Mesothelial cell of epicardium (in vitro differentiated cells): ENCODE measurements around the gene WDFY2. TPM values are rescaled to one million over a fixed set of nuclear protein-coding genes. Genes with fewer than 3 reads are reported as not detected.
A peak's percentile ranks its signal among the peaks of the same experiment; 100 is the strongest.

ENCODE experiments used
- DNase-seq, 2 experiments: peaks; one replicate each; pipeline ENCODE4 v3.0.0; 2021; ENCODE audit warnings: low spot score in 2 of 2; ENCODE audit not compliant: unreplicated experiment in 2 of 2
- H3K27ac Mint-ChIP-seq: 2 replicates; pipeline ENCODE4 v1.8.0; 2021; ENCODE audit warnings: mixed read lengths
- H3K27me3 Mint-ChIP-seq: 2 replicates; pipeline ENCODE4 v1.8.0; 2021; ENCODE audit warnings: low read depth, mixed read lengths
- H3K36me3 Mint-ChIP-seq: 2 replicates; pipeline ENCODE4 v1.8.0; 2021; ENCODE audit warnings: mixed read lengths
- H3K4me1 Mint-ChIP-seq: 2 replicates; pipeline ENCODE4 v1.8.0; 2021; ENCODE audit warnings: mixed read lengths
- H3K4me3 Mint-ChIP-seq: 2 replicates; pipeline ENCODE4 v1.8.0; 2021; ENCODE audit warnings: mild to moderate bottlenecking, moderate library complexity, mixed read lengths
- H3K9me3 Mint-ChIP-seq: 2 replicates; pipeline ENCODE4 v1.8.0; 2021; ENCODE audit warnings: mixed read lengths
- CTCF ChIP-seq: fragments of 200-600 bp; sonication (generic); IDR thresholded peaks from one replicate; pipeline ENCODE4 v1.5.0; 2021; ENCODE audit warnings: antibody characterized with exemption; ENCODE audit not compliant: unreplicated experiment
- total RNA-seq: library from RNA; stranded (reverse); gene quantifications from 3 replicates; pipeline ENCODE4 v1.2.1, GENCODE V29; 2021

The WDFY2 gene
- total RNA-seq, 1 donor from 2014 or later = 12.1 TPM

GRCh38 chr13:51729866-51730553 is 145.7 kb downstream of the WDFY2 start:
- no peak overlapping the region for H3K27ac Mint-ChIP-seq
- no peak for DNase-seq
- H3K4me3 Mint-ChIP-seq = no peak overlapping the region
- no peaks in the 10 kb centered on the region for H3K9me3 Mint-ChIP-seq
- H3K4me1 Mint-ChIP-seq = no peaks in the 10 kb centered on the region
- no peak for TF ChIP-seq CTCF
- no peaks in the 10 kb centered on the region for H3K27me3 Mint-ChIP-seq
- H3K36me3 Mint-ChIP-seq = peaks cover 2% of the 10 kb centered on the region

- Mint-ChIP-seq H3K9me3 (no peaks in the 10 kb centered on the region), H3K27me3 (no peaks in the 10 kb centered on the region), H3K4me3 (no peak overlapping the region), H3K36me3 (peaks cover 4% of the 10 kb centered on the region), H3K27ac (no peak overlapping the region), H3K4me1 (no peaks in the 10 kb centered on the region)
- no peak for TF ChIP-seq CTCF
- no peak for DNase-seq
Observed at GRCh38 chr13:51730927-51731326, 146.7 kb downstream of the WDFY2 start.

GRCh38 chr13:51731759-51732158 is 147.5 kb downstream of the WDFY2 start:
- peak overlapping the region; percentile 36 for H3K27ac Mint-ChIP-seq
- no peak for DNase-seq
- no peak overlapping the region for H3K4me3 Mint-ChIP-seq
- peaks cover 3% of the 10 kb centered on the region for H3K36me3 Mint-ChIP-seq
- H3K4me1 Mint-ChIP-seq = no peaks in the 10 kb centered on the region
- no peaks in the 10 kb centered on the region for H3K27me3 Mint-ChIP-seq
- no peaks in the 10 kb centered on the region for H3K9me3 Mint-ChIP-seq
- TF ChIP-seq CTCF = no peak

GRCh38 chr13:51733374-51734298 is 149.4 kb downstream of the WDFY2 start:
- DNase-seq = no peak

GRCh38 chr13:51734786-51735185 is 150.5 kb downstream of the WDFY2 start:
- DNase-seq = no peak
- Mint-ChIP-seq H3K4me3 (no peak overlapping the region), H3K9me3 (no peaks in the 10 kb centered on the region), H3K27me3 (no peaks in the 10 kb centered on the region), H3K27ac (no peak overlapping the region), H3K36me3 (peaks cover 3% of the 10 kb centered on the region), H3K4me1 (peaks cover 8% of the 10 kb centered on the region)
- no peak for TF ChIP-seq CTCF

More at GRCh38 chr13:51733374-51734298, 149.4 kb downstream of the WDFY2 start:
- peaks cover 3% of the 10 kb centered on the region for H3K36me3 Mint-ChIP-seq
- H3K4me1 Mint-ChIP-seq = no peaks in the 10 kb centered on the region
- H3K4me3 Mint-ChIP-seq = no peak overlapping the region
- TF ChIP-seq CTCF = no peak
- H3K9me3 Mint-ChIP-seq = no peaks in the 10 kb centered on the region
- H3K27me3 Mint-ChIP-seq = no peaks in the 10 kb centered on the region
- no peak overlapping the region for H3K27ac Mint-ChIP-seq
